Smooth muscle cell of the coronary artery (primary cell): ENCODE measurements around the gene TMLHE. TPM values are rescaled to one million over a fixed set of nuclear protein-coding genes. Genes with fewer than 3 reads are reported as not detected.

Source experiments
- total RNA-seq: library from RNA; depleted of rRNA; stranded (reverse); fragments of >200 nt; gene quantifications from 2 replicates; pipeline ENCODE4 v1.2.3, GENCODE V29; 2014; ENCODE audit warnings: low replicate concordance

Gene TMLHE
- total RNA-seq, result 9.5 and 9.8 TPM in 2 replicates

DNA sequence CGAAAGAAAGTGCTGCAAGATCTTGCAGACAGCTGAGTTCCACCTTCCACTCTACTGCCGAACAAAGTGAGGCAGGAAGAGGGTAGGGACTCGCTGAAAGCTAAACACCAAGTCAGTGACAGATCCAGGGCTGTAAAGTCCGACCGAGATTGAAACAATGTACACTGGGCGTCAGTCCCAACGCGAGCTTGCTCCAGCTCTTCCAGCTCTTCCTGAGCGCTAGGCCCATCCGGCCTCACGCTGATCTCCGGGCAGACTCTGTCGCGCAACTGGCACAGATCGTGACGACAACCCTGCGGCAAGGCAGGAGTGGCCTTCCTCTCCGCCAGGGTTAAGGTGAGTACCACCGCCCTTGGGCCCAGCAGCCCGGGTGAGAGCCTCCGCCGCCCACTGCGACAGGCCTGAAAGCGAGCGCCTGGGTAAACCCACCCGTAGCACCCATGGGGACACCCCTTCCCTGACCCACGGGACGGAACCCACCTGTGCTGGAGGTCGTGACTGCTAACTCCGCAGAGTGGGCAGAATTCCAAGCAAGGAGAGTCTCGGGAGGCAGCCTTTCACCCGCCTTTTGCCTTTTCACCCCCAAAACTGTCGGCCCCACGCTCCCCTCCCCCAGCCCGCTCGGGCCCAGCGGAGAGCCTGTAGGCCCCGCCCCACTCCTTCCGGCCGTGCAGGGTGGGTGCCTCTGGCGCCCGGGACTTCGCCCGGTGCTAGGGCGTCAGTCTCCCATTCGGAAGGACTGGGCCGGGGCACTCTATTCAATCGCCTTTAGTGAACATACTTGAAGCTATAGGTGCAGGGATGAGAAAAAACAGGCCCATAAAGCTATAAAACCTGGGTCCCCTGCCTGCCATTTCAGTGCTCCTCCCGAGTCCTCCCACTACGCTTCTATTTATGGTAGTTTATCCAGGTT, at the start of gene TMLHE, which contains the start of gene SPRY3:
TMLHE (minus strand) TSS at position 641 of the 913 bp plus-strand sequence. CDS start 67,676 bp downstream, outside the sequence.
SPRY3 (plus strand) TSS at position 275 of the 913 bp plus-strand sequence.

GRCh38 chrX:155458471-155458870, 154.3 kb downstream of the TMLHE start, which contains the start of gene F8A3:
Gene F8A3, minus strand, starts transcription at chrX:155458620. Its CDS starts 20 bp downstream, at chrX:155458600.

Other genes starting within 250 kb of the TMLHE start
- gene F8A2, start 230.9 kb downstream of the TMLHE start, total RNA-seq, result not detected in 2 replicates
- 0.98 TPM in 1 of 2 replicates, not detected in the other for gene F8A3, start 154.3 kb downstream of the TMLHE start, total RNA-seq
- 0.15 and 0.23 TPM in 2 replicates for gene SPRY3, start 366 bp downstream of the TMLHE start, total RNA-seq